Umbilical cord (tissue), 2 donors: ENCODE results near the gene FARS2. TPM values are rescaled to one million over a fixed set of nuclear protein-coding genes. Genes with fewer than 3 reads are reported as not detected.

Experiments
- DNase-seq: peaks from one replicate; pipeline ENCODE4 v3.0.0-alpha.2; 2015; ENCODE audit warnings: low spot score
- total RNA-seq: library from RNA; depleted of rRNA; stranded (reverse); fragments of >200 nt; gene quantifications from one replicate; pipeline ENCODE4 v1.2.3, GENCODE V29; 2014; ENCODE audit warnings: low replicate concordance; ENCODE audit not compliant: insufficient read depth

The FARS2 gene
- total RNA-seq, 1 donor from 2014 or later: 13.5 TPM

DNA sequence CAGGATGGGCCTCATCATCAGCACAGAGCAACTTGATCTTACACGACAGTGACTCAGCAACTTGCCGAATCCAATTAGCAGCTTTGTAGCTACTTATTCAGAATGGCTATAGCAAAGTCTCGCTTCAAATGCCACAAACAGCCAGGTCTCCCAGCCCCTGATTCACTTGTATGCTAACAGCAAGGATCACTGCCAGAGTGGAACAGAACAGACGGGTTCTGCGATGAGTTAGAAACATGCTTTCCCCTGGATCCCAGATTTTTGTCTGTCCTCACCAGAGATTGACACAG, 491.0 kb downstream of the FARS2 start:
- DNase-seq: no peak

DNA sequence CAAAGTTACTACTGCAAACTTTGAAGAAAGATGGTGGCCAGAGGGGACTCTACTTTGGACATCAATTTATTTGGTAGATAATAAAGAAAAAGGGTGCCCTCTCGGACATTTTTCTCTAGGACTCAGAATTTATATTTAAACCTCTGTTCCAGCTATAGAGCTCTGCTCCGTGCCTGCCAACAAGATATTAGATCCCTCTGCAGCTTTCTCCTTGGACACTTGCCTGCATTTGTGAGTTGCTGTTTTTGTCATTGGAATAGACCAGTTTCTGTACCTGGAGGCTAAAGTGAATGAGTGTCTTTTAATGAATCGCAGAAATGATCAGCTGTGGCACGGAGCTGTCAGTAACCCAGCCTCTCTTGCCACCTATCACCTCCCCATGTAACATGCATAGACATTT, 491.9 kb downstream of the FARS2 start:
- no peak for DNase-seq

DNA sequence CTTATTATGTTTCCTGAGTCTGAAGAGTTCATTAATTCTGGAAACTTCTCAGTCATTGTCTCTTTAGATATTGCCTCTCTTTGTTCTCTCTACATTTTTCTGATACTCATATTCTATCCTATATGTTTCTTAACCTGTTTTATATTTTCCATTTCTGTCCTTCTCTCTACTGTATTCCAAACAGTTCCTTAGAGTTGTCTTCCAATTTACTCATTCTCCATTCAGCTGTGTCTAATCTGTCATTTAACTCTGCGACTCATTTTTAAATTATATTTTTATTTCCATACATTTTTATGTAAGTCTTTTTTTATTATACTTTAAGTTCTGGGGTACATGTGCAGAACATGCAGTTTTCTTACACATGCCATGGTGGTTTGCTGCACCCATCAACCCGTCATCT, 493.6 kb downstream of the FARS2 start:
- DNase-seq: no peak

DNA sequence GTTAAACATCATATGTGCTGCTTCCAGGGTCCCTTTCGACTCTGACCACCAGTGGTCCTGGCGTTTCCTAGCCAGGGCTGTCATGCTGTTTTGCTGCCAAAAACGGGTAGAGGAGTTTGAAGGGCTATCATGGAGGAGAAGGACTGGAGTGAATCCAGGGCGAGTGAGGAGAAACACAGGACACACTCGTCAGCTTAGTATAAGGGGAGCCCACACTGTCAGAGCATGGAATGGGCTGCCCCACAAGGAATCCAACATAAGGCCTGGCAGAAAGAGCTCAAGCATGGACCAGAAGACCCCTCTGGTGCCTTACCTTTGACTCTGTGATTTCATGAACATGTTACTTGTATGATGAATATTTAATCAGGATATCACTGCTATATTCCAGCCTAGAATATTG, 498.3 kb downstream of the FARS2 start:
- no peak for DNase-seq

DNA sequence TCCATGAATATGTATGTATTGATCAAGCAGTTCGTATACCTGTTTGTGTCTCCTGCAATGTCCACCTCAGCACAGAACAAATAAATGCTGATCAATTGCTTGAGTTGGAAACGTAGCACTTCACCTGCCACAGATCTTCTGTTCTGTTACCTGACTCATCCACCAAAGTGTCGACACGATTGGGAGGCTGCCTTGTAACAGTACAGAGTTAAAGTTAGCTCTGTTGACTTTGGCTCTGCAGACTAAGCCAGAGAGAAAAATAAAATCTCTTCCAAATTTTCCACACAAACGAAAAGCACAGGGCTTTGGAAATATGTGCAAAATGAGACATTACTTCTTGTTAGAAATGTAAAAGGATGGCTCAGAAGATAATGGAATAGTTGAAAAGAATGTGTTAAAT, 500.1 kb downstream of the FARS2 start:
- no peak for DNase-seq

DNA sequence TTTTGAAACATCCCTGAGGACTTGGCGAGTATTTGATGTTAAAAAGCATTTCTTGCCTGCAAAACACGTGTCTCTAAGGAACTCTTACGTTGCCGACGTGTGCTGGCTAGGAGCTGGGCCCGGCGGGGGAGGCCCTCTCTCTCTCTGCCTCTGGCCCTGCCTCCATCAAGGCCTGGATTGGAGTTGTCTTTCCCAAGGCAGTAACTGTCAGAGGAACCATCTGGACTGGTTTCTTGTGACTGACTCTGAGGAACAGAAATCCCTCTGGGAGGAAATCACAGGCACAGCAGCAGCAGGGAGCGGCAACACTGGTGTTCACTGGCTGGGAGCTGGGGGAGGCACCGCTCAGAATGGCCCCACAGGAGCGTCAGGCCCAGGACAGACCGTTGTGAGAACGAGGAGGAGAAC, 501.3 kb downstream of the FARS2 start:
- DNase-seq: no peak

DNA sequence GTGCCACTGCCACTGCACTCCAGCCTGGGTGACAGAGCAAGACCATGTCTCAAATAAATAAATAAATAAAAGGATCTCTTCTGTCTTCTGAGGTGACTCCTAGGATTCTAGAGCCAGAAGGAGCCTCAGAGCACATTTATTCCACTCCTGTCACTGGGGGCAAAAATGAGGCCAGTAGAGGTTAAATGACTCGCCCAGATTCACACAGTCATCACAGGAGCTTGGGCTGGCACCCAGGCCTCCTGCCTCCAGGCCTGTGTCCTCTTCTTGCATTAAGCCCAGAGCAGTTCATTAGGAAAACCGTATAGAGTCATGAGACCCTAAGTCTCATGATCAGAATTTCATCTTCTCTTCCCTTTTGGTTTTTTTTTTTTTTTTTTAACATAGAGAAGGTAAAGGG, 502.1 kb downstream of the FARS2 start:
- no peak for DNase-seq

DNA sequence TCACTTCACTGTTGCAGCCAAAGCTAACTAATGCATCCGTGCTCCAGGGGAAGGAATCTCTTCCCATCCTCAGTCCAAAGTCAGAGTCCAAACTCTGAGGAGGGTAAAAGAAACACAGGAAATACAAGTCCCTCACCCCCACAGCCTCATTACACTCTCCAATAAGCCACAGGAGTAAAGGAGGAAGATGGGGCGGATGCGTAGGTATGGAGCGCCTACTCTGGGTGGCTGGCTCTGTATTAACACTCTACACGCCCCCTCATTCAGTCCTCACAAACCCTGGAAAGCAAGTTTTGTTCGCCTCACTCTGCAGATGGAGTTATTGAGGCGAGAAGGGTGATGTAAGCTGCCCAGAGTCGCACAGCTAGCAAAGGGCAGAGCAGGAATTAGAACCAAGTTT, 502.6 kb downstream of the FARS2 start:
- DNase-seq: no peak

DNA sequence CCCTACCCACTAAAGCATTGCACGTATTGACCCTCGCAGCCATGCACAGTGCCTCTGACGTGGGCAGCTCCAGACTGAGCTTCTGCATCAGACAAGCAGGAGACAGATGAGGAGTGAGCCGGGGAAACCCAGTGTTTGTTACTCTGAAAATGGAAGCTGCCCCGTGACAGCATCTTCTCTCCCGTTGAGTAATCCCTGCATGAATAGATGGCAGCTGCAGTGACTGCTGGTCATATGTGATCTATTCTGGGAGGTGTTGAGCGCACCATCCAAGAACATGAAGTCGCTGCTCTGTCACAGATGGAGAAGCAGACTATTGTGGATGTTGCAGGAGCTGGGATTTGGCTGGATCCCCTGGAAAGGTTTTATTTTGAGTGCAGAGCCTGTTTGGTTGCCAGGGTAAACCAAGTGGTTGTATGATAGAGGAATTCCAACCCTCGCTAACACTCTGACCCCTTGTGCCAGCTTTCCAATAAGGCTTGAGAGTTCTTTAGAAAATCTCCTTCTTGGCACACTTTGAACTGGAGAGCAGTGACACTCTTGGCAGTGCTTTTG, 503.2 kb downstream of the FARS2 start:
- no peak for DNase-seq

DNA sequence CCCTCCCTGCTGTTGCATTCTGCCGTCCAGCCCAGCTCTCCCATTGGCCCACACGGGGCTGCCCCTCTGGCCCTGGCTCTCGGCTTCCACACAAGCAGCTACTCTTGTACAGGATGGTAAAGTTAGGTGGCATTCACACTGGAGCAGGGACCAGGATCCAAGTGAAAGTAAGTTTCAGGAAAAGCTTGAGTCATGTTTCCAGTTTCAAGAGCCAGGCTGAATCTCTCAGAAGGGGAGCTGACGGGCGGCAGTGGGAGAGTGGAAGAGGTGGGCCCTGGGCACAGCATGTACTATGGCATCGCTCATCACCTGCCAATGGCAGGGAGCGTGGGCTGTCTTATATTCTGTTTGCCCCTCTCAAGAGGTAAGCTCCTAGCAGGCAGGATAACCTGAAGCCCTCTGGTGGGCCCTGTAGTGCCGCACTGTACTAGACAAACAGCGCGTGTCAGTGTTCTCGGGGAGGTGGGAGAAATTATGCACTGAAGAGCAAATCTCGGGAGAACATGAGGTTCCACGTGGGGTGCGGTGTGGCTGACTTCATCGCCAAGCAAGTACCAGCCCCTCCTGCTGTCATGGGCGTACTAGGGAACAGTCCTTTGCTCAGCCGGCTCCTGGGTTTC, 503.9 kb downstream of the FARS2 start:
- no peak for DNase-seq

DNA sequence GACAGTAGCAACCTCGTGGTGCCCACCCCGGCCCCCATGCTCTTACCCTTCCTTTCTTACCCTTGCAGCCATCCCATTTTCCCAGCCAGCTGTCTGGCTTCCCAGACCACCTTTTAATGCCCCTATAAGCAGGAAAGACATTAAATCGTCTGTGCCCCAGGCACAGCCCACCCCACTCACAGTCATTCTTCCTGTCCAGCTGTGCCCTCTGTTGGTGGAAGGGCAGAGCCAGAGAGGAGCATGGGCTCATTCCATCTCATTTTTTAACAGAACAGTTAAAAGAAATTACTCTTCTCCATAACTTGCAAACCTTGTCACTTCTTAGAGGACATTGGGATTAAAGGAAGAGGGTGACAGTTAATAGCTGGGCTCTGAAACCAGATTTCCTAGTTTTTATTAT, 504.9 kb downstream of the FARS2 start:
- no peak for DNase-seq

DNA sequence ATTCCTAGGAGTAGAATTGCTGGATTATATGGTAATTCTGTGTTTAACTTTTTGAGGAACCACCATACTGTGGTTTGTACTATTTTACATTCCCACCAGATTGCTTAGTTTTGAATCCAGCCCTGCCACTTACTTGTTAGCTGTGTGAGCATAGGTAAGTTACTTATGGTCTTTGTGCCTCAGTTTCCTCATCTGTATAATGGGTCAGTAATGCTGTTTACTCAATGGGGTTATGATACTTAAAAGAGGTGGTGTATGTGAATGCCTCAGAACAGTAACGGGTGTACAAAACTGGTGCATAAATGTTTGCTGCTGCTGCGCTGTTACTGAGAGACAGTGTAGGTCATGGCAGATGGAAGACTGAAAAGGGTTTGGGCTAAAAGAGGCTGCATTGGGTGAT, 506.2 kb downstream of the FARS2 start:
- DNase-seq: no peak

DNA sequence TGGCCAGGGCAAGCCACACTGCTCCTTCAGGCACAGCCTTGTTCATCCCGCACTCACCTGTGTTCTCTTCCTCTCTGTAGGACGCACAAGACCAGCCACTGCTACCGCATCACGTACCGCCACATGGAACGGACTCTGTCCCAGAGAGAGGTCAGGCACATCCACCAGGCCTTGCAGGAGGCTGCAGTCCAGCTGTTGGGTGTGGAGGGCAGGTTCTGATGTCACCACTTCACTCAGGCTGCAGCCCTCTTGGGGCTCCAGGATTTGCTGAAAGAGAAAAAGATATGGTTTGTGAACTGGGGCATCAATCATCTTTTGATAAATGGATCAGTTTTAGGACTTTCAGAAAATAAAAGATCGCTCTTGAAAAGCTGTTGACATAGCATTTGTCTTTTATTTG, 509.9 kb downstream of the FARS2 start:
- DNase-seq: no peak

DNA sequence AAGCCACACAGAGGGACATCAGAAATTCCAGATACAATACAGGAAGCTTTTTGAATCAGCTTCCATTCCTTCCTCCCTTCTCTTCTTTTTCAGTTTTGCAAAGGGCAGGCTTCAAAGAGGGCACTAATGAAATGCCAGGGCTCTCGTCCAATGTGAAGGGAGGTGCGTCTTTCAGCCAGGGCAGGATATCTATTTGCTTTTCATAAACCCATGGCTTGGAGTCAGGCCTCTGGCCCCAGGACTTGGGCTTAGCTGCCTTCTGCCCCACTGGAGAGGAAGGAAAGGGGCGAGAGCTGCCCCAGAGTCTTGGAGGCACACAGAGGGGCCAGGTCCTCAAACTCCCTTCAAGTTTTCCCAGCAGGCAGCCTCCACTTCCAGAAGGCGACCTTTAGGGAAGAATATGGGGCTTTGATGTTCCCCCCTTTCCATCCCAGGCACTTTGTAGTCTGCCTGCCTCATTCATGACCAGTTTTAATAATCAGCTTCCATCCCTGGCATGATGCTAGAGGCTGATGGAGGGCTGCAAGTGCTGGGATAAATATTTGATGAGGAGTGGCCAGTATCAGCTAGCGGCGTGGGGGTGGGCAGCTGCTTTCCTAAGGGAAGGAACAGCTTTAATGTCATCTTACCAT, 510.6 kb downstream of the FARS2 start:
- DNase-seq: no peak

DNA sequence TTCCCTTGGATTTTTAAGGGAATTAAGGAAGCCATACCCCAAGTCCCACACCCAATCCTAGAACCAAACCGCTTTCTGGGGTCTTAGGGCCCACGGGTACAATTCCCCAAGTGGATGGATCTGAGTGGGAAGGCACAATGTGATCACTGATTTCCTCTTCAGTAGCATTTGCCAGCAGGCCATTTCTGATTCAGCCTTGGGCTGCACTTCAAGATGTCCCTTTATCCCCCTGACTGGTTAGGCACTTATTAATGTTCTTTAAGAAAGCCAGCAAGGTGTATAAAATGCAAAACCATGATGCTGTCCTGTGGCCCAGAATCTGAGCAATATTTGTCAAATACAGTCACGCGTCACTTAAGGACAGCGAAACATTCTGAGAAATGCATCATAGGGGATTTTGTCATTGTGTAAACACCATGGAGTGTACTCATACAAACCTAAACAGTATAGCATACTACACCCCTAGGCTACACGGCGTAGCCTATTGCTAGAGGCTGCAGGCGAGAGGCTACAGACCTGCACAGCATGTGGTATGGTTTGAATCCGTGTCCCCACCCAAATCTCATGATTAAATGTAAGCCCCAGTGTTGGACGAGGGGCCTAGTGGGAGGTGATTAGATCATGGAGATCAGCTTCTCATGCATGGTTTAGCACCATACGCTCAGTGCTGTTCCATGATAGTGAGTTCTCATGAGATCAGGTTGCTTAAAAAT, 511.3 kb downstream of the FARS2 start:
- DNase-seq: no peak

DNA sequence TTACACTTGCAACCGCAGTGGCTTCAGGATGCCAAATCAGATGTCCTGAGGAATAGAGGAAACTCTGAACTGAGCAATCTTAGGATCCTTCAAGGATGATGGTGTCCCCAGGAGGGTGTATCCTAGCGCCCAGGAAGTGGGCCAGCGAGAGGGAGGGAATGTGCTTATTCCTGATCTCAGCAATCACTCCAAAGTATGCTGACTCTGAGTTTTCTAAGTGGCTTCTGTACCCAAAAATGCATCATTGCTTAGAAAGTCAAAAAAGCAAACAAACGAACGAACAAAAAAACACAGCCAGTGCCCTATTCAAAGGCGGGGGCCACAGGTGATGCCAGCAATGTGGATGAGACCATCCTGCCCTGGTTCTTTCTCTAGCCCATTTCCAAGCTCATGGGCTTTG, 514.8 kb downstream of the FARS2 start:
- DNase-seq: no peak

DNA sequence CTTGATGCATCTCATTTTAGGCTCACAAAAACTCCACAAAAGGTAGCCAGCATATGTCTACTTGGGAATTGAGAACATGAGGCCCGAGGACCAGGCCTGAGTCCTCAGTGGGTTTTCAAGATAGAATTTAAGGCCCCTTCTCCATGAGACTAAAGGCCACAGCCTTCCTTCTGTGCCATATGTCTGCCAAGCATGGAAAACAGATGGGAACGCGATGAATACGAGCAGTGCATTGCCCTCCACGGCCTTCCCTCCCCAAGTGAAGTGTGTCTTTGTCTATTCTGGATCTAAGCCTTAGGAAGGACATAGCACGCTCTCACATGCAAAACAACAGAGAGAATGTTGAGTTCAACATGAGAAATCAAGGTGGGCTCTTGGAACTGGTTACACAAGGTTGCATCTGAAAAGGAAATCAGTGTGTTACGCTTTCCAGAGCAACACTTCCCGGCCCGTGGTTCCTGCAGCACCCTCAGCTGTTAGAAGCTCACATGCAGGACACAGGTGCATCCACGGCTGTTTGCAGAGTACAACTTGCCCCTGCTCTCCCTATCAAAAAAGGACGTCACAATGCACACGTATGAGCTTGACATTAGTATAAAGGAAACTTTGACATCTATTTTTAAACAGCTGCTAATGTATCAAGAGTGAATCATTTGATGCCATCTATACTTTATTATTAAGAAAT, 515.5 kb downstream of the FARS2 start:
- no peak for DNase-seq

DNA sequence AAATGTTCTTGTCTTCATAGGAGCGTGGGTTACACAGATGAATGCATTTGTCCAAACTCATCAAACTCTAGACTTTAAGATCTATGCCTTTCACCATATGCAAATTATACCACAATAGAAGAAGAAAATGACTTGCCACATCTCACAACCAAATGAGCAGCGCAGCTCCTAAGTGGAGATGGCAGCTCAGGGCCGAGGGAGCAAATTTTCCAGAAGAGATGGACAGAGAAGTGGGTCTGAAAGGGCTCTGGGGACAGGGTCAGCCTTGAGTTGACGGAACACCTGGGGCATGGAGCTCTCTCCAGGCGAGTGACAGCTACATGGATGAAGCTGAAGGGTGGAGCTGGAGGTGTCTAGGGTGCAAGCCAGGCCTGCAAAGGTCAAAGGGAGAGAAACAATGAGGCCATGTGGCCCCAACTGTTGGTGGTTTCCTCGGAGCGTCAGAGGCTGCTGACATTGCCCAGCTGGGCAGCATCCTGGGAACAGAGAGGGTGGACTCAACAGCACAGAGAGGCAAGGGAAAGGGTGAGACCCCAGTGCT, 517.1 kb downstream of the FARS2 start:
- no peak for DNase-seq

DNA sequence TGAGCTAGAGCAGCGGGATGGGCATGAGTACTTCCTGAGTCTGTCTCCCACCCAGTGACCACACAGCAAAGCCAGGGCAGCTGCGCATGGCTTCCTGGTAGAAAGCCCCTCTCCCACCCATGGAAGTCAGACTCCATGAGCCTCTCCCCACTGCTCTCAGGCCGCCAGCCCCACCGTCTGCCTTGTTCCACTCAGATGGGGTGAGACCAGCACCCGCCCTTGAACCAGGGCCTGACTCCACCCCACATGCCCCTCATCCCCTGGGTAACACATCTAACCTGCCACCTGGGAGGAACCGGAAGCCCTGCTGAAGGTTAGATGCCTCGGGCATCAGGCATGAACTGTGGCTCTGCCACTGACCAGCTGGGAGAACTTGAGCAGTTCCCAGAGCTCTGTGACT, 517.6 kb downstream of the FARS2 start:
- DNase-seq: no peak

DNA sequence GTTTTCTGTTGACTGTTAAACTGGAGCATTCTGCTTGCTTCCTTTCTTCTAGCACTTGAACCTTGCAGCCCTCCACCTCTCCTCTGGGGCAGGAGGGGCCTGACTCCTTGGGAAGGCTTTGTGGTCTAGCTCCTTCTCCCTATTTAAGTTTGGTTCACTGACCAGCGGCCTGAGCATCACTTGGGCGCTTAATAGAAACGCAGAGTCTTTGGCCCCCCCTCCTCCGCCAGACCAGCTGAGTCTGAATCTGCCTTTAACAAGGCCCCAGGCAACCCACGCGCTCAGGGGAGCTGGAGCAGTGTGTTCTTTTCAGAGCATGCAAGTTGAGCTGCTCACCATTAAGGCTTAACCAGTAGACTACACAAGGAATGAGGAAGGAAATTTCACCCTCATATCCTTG, 519.7 kb downstream of the FARS2 start:
- DNase-seq: no peak

DNA sequence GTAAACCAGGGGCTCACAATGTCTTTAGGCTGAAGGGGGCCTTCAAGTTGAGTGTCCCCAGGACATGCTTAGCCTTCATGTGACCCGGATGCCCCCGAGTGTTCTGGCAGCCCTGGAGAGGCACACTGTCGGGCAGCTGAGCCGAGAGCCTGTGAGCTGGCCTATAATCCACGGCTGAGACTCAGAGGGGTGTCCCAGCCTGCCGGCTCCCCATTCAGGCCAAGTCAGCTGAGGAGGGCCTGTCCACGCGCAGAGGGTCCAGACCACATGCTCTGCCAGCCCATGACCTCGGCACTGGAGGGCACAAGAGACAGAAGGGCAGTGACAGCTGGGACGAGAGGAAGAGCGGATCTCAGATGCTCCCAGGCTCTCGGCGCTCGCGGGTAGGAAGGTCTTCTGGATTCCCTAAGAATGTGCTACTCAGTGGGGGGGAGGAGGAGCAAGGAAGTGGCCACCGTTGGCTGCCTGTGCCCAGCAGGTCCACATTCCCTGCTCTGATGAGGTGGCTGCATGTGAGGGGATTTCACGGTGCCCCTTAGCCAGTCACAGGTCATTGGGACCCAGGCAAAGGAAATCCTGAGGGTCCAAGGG, 520.7 kb downstream of the FARS2 start:
- no peak for DNase-seq
